Smooth muscle cell (in vitro differentiated cells): ENCODE results near the gene RSKR. TPM values are rescaled to one million over a fixed set of nuclear protein-coding genes. Genes with fewer than 3 reads are reported as not detected.

Source experiments
- DNase-seq: peaks from one replicate; lab custom pipeline; 2025; ENCODE audit not compliant: unreplicated experiment; lab: John Stamatoyannopoulos, UW
- H2AFZ ChIP-seq: fragments of 200-600 bp; sonication (generic); 2 replicates; pipeline ENCODE4 v1.6.0; 2016; ENCODE audit warnings: antibody characterized with exemption, low read depth, mild to moderate bottlenecking
- H3F3A ChIP-seq: fragments of 200-600 bp; sonication (generic); 2 replicates; pipeline ENCODE4 v1.6.0; 2017; ENCODE audit warnings: antibody characterized with exemption, low read depth
- H3K27ac ChIP-seq: fragments of 200-600 bp; sonication (generic); 2 replicates; pipeline ENCODE4 v1.5.1; 2016; ENCODE audit warnings: low read depth, mild to moderate bottlenecking
- H3K27me3 ChIP-seq: fragments of 200-600 bp; sonication (generic); 2 replicates; pipeline ENCODE4 v1.6.1; 2016; ENCODE audit warnings: low read depth, mild to moderate bottlenecking
- H3K36me3 ChIP-seq: fragments of 200-600 bp; sonication (generic); 2 replicates; pipeline ENCODE4 v1.5.1; 2016; ENCODE audit warnings: low read depth
- H3K4me1 ChIP-seq: fragments of 200-600 bp; sonication (generic); 2 replicates; pipeline ENCODE4 v1.5.1; 2016; ENCODE audit warnings: low read depth
- H3K4me2 ChIP-seq: fragments of 200-600 bp; sonication (generic); 2 replicates; pipeline ENCODE4 v1.6.0; 2016; ENCODE audit warnings: mild to moderate bottlenecking
- H3K4me3 ChIP-seq: fragments of 200-600 bp; sonication (generic); 2 replicates; pipeline ENCODE4 v1.5.1; 2016; ENCODE audit warnings: mild to moderate bottlenecking
- H3K79me2 ChIP-seq: fragments of 200-600 bp; sonication (generic); 2 replicates; pipeline ENCODE4 v1.6.0; 2016; ENCODE audit warnings: low read depth, mild to moderate bottlenecking
- H3K9ac ChIP-seq: fragments of 200-600 bp; sonication (generic); 2 replicates; pipeline ENCODE4 v1.6.0; 2016; ENCODE audit warnings: low read depth
- H3K9me3 ChIP-seq: fragments of 200-600 bp; sonication (generic); replicated peaks from 2 replicates; pipeline ENCODE4 v1.5.1; 2016; ENCODE audit warnings: low read depth
- H4K20me1 ChIP-seq: fragments of 200-600 bp; sonication (generic); 2 replicates; pipeline ENCODE4 v1.6.0; 2016; ENCODE audit warnings: low read depth
- WGBS: methylation state at CpG from one replicate; pipeline ENCODE4 v1.1.7; 2016; ENCODE audit warnings: low lambda C conversion rate; 5-methylcytosine and 5-hydroxymethylcytosine counted together
- polyA plus RNA-seq: library from polyadenylated mRNA; unstranded; fragments of >200 nt; fragmentation: Nextera tagmentation; extraction: Ambion mirVana; gene quantifications from 2 replicates; pipeline ENCODE4 v1.2.1, GENCODE V29; 2016
- total RNA-seq: library from RNA; depleted of rRNA; stranded (reverse); fragments of >200 nt; gene quantifications from 2 replicates; pipeline ENCODE4 v1.2.3, GENCODE V29; 2014
- TF ChIP-seq, protein P1 (sequence below): fragments of 200-600 bp; sonication (generic); IDR thresholded peaks from 2 replicates; pipeline ENCODE4 v1.5.1; 2017; ENCODE audit warnings: borderline replicate concordance, mild to moderate bottlenecking, antibody characterized with exemption; ENCODE audit not compliant: insufficient read depth, poor library complexity, severe bottlenecking

Gene RSKR, protein sequence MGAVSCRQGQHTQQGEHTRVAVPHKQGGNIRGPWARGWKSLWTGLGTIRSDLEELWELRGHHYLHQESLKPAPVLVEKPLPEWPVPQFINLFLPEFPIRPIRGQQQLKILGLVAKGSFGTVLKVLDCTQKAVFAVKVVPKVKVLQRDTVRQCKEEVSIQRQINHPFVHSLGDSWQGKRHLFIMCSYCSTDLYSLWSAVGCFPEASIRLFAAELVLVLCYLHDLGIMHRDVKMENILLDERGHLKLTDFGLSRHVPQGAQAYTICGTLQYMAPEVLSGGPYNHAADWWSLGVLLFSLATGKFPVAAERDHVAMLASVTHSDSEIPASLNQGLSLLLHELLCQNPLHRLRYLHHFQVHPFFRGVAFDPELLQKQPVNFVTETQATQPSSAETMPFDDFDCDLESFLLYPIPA
- 2.2 and 3.8 TPM in 2 replicates for total RNA-seq
- 2.0 and 2.3 TPM in 2 replicates for polyA plus RNA-seq

DNA sequence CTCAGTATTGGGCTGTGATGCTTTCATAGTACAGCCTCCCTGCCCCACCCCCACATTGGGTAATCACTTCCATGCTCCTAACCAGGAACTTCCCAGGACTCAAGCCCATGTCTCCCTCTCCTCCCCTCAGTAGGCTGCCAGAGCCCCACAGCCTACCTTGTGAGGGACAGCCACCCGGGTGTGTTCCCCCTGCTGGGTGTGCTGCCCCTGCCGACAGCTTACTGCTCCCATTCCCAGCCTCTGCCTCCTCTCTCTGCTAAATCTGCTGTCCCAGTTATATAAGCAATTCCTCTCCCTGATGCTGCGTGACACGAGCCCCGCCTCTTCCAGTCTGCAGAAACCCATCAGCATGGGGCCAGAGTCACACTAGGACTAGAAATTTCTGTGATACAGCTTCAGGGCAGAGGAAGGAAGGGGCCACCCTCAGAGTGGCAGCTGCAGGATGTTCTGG lies at the start of gene RSKR:
Gene RSKR (minus strand): TSS at position 255 of the 451 bp plus-strand sequence. CDS start 24 bp downstream, at position 231.
- H3F3A ChIP-seq = no peaks in the 10 kb centered on the region
- no peaks in the 10 kb centered on the region for H3K27me3 ChIP-seq
- peaks cover 19% of the 10 kb centered on the region for H3K36me3 ChIP-seq
- no peaks in the 10 kb centered on the region for H3K9me3 ChIP-seq
- no peaks in the 10 kb centered on the region for H4K20me1 ChIP-seq
- H2AFZ ChIP-seq = no peak within 1 kb of the TSS
- 95% methylated on average over 5 of the region's 5 CpGs for WGBS
- H3K4me2 ChIP-seq = no peak within 1 kb of the TSS
- H3K9ac ChIP-seq = no peak within 1 kb of the TSS
- H3K4me3 ChIP-seq = no peak within 1 kb of the TSS
- TF ChIP-seq, protein P1, sequence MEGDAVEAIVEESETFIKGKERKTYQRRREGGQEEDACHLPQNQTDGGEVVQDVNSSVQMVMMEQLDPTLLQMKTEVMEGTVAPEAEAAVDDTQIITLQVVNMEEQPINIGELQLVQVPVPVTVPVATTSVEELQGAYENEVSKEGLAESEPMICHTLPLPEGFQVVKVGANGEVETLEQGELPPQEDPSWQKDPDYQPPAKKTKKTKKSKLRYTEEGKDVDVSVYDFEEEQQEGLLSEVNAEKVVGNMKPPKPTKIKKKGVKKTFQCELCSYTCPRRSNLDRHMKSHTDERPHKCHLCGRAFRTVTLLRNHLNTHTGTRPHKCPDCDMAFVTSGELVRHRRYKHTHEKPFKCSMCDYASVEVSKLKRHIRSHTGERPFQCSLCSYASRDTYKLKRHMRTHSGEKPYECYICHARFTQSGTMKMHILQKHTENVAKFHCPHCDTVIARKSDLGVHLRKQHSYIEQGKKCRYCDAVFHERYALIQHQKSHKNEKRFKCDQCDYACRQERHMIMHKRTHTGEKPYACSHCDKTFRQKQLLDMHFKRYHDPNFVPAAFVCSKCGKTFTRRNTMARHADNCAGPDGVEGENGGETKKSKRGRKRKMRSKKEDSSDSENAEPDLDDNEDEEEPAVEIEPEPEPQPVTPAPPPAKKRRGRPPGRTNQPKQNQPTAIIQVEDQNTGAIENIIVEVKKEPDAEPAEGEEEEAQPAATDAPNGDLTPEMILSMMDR = no peak
- H3K27ac ChIP-seq = no peak within 1 kb of the TSS
- no peak for DNase-seq
- no peaks in the 10 kb centered on the region for H3K4me1 ChIP-seq
- no peaks in the 10 kb centered on the region for H3K79me2 ChIP-seq

- Histone ChIP-seq H3K9ac (no peak overlapping the region), H4K20me1 (peaks cover 56% of the 10 kb centered on the region), H3K27ac (no peak overlapping the region), H2AFZ (no peak overlapping the region), H3K9me3 (no peaks in the 10 kb centered on the region), H3K4me3 (peak overlapping the region; percentile 88), H3K4me2 (peak overlapping the region; percentile 95), H3K36me3 (no peaks in the 10 kb centered on the region), H3F3A (peaks cover 4% of the 10 kb centered on the region), H3K79me2 (peaks cover 94% of the 10 kb centered on the region), H3K27me3 (no peaks in the 10 kb centered on the region), H3K4me1 (peaks cover 17% of the 10 kb centered on the region)
- TF ChIP-seq, protein P1 = no peak
- DNase-seq = no peak
Measured at GRCh38 chr17:28663723-28664122, 49.7 kb upstream of the RSKR start.

- H4K20me1 ChIP-seq = peaks cover 43% of the 10 kb centered on the region
- H3K9me3 ChIP-seq = no peaks in the 10 kb centered on the region
- DNase-seq = no peak
- peaks cover 4% of the 10 kb centered on the region for H3F3A ChIP-seq
- no peaks in the 10 kb centered on the region for H3K36me3 ChIP-seq
- H3K79me2 ChIP-seq = peaks cover 89% of the 10 kb centered on the region
- H3K9ac ChIP-seq = peak overlapping the region; percentile 98
- peak overlapping the region; percentile 98 for H3K27ac ChIP-seq
- H3K4me2 ChIP-seq = peak overlapping the region; percentile 95
- H3K27me3 ChIP-seq = no peaks in the 10 kb centered on the region
- H2AFZ ChIP-seq = peak overlapping the region; percentile 93
- TF ChIP-seq, protein P1 = no peak
- H3K4me1 ChIP-seq = peaks cover 17% of the 10 kb centered on the region
- WGBS = 1% methylated on average over 10 of the region's 10 CpGs
- peak overlapping the region; percentile 88 for H3K4me3 ChIP-seq
Measured at GRCh38 chr17:28662527-28662829, 48.5 kb upstream of the RSKR start.
